Measurements from ENCODE around the gene HSPBAP1.

HSPBAP1 gene

GRCh38 chr3:122705379-122705778, 88.3 kb downstream of the HSPBAP1 start:
- H3K4me2 ChIP-seq (ENCODE audit: low read depth, low read length, poor library complexity, severe bottlenecking) = no peak overlapping the region
- H3K36me3 ChIP-seq (ENCODE audit: insufficient read depth, low read length) = peaks cover 16% of the 10 kb centered on the region; the same call in 1 of the 2 replicates

DNA sequence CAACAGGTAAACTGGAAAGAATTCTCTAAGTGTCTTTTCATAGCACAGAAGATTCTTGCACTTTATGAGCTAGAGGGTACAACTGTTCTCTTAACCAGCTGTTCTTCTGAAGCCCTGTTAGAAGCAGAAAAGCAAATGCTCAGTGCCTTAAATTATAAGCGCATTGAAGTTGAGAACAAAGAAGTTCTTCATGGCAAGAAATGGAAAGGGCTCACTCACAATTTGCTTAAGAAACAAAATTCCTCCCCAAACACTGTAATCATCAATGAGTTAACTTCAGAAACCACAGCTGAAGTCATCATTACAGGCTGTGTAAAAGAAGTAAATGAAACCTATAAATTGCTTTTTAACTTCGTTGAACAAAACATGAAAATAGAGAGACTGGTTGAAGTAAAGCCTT, 93.4 kb downstream of the HSPBAP1 start:
- H3K79me2 ChIP-seq (ENCODE audit: insufficient read depth, low read length) = no peaks in the 10 kb centered on the region
- H3K4me2 ChIP-seq (ENCODE audit: low read depth, low read length, poor library complexity, severe bottlenecking) = no peak overlapping the region
- H3K9me3 ChIP-seq (ENCODE audit: insufficient read depth, low read depth, low read length) = no peaks in the 10 kb centered on the region
- H3K9me2 ChIP-seq (replicated peaks; ENCODE audit: low read depth, low read length) = no peaks in the 10 kb centered on the region
- H3K27me3 ChIP-seq (ENCODE audit: insufficient read depth, low read length, poor library complexity, severe bottlenecking) = no peaks in the 10 kb centered on the region
- no peaks in the 10 kb centered on the region for H3F3A ChIP-seq (ENCODE audit: low read depth)
- H2AFZ ChIP-seq (ENCODE audit: low read length) = no peak overlapping the region
- no peak for TF ChIP-seq CTCF (conservative IDR thresholded peaks at IDR 0.05; ENCODE audit: low read length)
- no peak for TF ChIP-seq EZH2phosphoT487 (IDR thresholded peaks at IDR 0.05; ENCODE audit: borderline replicate concordance)
- no peaks in the 10 kb centered on the region for H4K20me1 ChIP-seq (ENCODE audit: insufficient read depth, low read length, poor library complexity, severe bottlenecking)
- H3K4me1 ChIP-seq (ENCODE audit: insufficient read depth, low read length, poor library complexity, severe bottlenecking) = no peaks in the 10 kb centered on the region
- no peak overlapping the region for H3K9ac ChIP-seq (ENCODE audit: low read depth, low read length, poor library complexity, severe bottlenecking)
- peaks cover 23% of the 10 kb centered on the region; the same call in 1 of the 2 replicates for H3K36me3 ChIP-seq (ENCODE audit: insufficient read depth, low read length)
- no peak overlapping the region for H3K4me3 ChIP-seq (ENCODE audit: low read length, poor library complexity, severe bottlenecking)

More at GRCh38 chr3:122705379-122705778, 88.3 kb downstream of the HSPBAP1 start:
- Histone ChIP-seq H3F3A (ENCODE audit: low read depth) (0 out of 2 replicates have a peak, but pooled peaks cover 5% of the 10 kb centered on the region), H3K4me1 (ENCODE audit: insufficient read depth, low read length, poor library complexity, severe bottlenecking) (no peaks in the 10 kb centered on the region), H3K79me2 (ENCODE audit: insufficient read depth, low read length) (no peaks in the 10 kb centered on the region), H4K20me1 (ENCODE audit: insufficient read depth, low read length, poor library complexity, severe bottlenecking) (no peaks in the 10 kb centered on the region), H3K27me3 (ENCODE audit: insufficient read depth, low read length, poor library complexity, severe bottlenecking) (no peaks in the 10 kb centered on the region), H3K4me3 (ENCODE audit: low read length, poor library complexity, severe bottlenecking) (no peak overlapping the region), H3K9me2 (replicated peaks; ENCODE audit: low read depth, low read length) (no peaks in the 10 kb centered on the region), H3K9ac (ENCODE audit: low read depth, low read length, poor library complexity, severe bottlenecking) (no peak overlapping the region), H3K9me3 (ENCODE audit: insufficient read depth, low read depth, low read length) (no peaks in the 10 kb centered on the region), H2AFZ (ENCODE audit: low read length) (no peak overlapping the region)
- TF ChIP-seq EZH2phosphoT487 (IDR thresholded peaks at IDR 0.05; ENCODE audit: borderline replicate concordance) = no peak

DNA sequence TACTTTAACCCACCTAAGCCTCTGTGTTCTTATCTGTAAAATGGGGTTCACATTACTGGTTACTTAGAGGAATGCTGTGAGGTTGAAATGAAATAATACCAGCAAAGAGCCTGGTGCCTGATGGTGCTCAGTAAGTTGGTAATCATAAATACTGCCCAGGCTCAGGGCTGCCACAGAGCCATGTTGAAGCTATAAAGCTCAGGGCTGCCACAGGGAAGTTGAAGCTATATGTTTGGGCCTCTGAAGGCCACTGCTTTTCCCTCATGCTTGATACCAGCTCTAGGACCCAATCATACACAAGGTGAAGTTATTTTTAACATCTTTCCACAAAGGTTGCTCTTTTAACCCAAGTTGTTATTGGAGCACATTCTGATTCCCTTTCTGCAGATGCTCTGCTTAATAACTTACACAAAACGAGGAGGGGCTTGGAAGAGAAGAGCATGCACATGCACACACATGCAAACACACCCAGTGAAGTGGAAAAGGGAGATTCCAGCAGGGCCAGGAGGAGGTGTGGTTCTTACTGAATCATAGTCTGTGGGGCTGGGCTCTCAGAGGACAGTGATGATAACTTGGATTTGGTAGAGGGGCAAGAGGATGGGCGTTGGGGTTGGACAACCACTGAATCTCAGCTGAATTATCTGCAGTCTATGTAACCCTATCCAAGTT, 95.5 kb downstream of the HSPBAP1 start:
- no peaks in the 10 kb centered on the region for H3F3A ChIP-seq (ENCODE audit: low read depth)
- H2AFZ ChIP-seq (ENCODE audit: low read length) = no peak overlapping the region
- H3K9me3 ChIP-seq (ENCODE audit: insufficient read depth, low read depth, low read length) = no peaks in the 10 kb centered on the region
- H3K9ac ChIP-seq (ENCODE audit: low read depth, low read length, poor library complexity, severe bottlenecking) = no peak overlapping the region
- H3K9me2 ChIP-seq (replicated peaks; ENCODE audit: low read depth, low read length) = no peaks in the 10 kb centered on the region
- H3K4me1 ChIP-seq (ENCODE audit: insufficient read depth, low read length, poor library complexity, severe bottlenecking) = no peaks in the 10 kb centered on the region
- no peaks in the 10 kb centered on the region for H3K27me3 ChIP-seq (ENCODE audit: insufficient read depth, low read length, poor library complexity, severe bottlenecking)
- peaks cover 24% of the 10 kb centered on the region; the same call in 1 of the 2 replicates for H3K36me3 ChIP-seq (ENCODE audit: insufficient read depth, low read length)
- H3K4me2 ChIP-seq (ENCODE audit: low read depth, low read length, poor library complexity, severe bottlenecking) = no peak overlapping the region
- no peaks in the 10 kb centered on the region for H4K20me1 ChIP-seq (ENCODE audit: insufficient read depth, low read length, poor library complexity, severe bottlenecking)
- TF ChIP-seq CTCF (conservative IDR thresholded peaks at IDR 0.05; ENCODE audit: low read length) (no peak), EZH2phosphoT487 (IDR thresholded peaks at IDR 0.05; ENCODE audit: borderline replicate concordance) (no peak)
- H3K4me3 ChIP-seq (ENCODE audit: low read length, poor library complexity, severe bottlenecking) = no peak overlapping the region
- no peaks in the 10 kb centered on the region for H3K79me2 ChIP-seq (ENCODE audit: insufficient read depth, low read length)
